A549 (cell line): ENCODE data around the gene MRPL14.

Experiments
- BHLHE40 ChIP-seq: IDR thresholded peaks from 2 replicates; pipeline ENCODE4 v1.6.1; 2012; ENCODE audit warnings: low read depth, low read length, inconsistent platforms
- CHD4 ChIP-seq: fragments of 200-600 bp; sonication (generic); IDR thresholded peaks from 2 replicates; pipeline ENCODE4 v1.6.1; 2016; ENCODE audit warnings: antibody characterized with exemption, mild to moderate bottlenecking, borderline replicate concordance
- EP300 ChIP-seq, 2 experiments: fragments of >200 bp; sonication (Bioruptor Twin); formaldehyde crosslinking; IDR thresholded peaks; 2 replicates in 1 of 2; 3 replicates in 1 of 2; pipeline ENCODE4 v1.6.1; 2016 to 2017
- KDM1A ChIP-seq: fragments of 200-600 bp; sonication (generic); IDR thresholded peaks from 2 replicates; pipeline ENCODE4 v1.6.1; 2016; ENCODE audit warnings: low read depth, mild to moderate bottlenecking
- TF ChIP-seq, protein P1 (sequence below): fragments of >200 bp; sonication (Bioruptor Twin); formaldehyde crosslinking; IDR thresholded peaks from 3 replicates; pipeline ENCODE4 v1.5.1; 2016
- TF ChIP-seq, protein P2 (sequence below): fragments of 450-650 bp; IDR thresholded peaks from 2 replicates; pipeline ENCODE4 v1.6.1; 2014; ENCODE audit warnings: antibody characterized with exemption

DNA sequence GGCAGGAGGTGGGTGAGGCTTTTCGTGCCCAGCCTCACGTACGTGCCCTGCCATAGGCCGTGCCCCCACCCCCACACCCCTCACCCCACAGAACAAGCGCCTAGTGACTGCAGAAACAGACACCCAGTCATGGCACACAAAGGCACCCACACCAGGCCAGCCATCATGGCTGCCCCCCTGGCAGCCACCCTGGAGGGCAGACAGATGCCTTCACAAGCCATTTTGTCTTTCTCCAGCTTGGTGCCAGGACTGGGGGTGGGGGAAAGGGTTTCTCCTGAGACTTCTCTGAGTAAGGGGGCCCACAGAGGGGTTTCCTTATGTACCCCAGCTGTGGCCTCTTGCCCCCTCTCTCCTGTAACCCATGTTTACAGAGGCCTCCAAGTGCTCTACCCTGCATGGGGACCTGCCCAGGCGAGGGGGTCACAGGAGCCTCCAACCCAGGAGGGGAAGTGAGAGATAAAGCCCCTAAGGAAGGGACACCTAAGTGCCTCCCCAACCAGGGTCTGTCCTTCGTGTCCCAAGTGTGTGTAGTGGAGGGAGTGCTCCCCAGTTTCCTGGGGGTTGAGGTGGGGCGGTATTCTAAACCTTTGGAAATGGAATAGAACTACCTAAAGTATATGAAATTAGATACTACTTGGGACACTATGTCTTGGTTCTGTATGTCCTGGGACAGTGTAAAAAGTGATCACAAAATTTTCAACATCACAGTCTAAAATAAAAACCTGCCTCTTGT, 49.9 kb downstream of the MRPL14 start:
- TF ChIP-seq KDM1A: no peak
- TF ChIP-seq, protein P1, sequence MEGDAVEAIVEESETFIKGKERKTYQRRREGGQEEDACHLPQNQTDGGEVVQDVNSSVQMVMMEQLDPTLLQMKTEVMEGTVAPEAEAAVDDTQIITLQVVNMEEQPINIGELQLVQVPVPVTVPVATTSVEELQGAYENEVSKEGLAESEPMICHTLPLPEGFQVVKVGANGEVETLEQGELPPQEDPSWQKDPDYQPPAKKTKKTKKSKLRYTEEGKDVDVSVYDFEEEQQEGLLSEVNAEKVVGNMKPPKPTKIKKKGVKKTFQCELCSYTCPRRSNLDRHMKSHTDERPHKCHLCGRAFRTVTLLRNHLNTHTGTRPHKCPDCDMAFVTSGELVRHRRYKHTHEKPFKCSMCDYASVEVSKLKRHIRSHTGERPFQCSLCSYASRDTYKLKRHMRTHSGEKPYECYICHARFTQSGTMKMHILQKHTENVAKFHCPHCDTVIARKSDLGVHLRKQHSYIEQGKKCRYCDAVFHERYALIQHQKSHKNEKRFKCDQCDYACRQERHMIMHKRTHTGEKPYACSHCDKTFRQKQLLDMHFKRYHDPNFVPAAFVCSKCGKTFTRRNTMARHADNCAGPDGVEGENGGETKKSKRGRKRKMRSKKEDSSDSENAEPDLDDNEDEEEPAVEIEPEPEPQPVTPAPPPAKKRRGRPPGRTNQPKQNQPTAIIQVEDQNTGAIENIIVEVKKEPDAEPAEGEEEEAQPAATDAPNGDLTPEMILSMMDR: no peak
- TF ChIP-seq, protein P2, sequence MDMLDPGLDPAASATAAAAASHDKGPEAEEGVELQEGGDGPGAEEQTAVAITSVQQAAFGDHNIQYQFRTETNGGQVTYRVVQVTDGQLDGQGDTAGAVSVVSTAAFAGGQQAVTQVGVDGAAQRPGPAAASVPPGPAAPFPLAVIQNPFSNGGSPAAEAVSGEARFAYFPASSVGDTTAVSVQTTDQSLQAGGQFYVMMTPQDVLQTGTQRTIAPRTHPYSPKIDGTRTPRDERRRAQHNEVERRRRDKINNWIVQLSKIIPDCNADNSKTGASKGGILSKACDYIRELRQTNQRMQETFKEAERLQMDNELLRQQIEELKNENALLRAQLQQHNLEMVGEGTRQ: no peak
- no peak for TF ChIP-seq EP300 (IDR thresholded peaks at IDR 0.05)
- TF ChIP-seq CHD4: no peak
- no peak for TF ChIP-seq BHLHE40
